HFFc6 (cell line): ENCODE results near the gene RGS14. TPM values are rescaled to one million over a fixed set of nuclear protein-coding genes. Genes with fewer than 3 reads are reported as not detected.

Experiments used
- DNase-seq: peaks from one replicate; pipeline ENCODE4 v3.0.0-alpha.2; 2018
- H3K27ac Mint-ChIP-seq: 2 replicates; pipeline ENCODE4 v1.8.0; 2020; ENCODE audit warnings: mild to moderate bottlenecking, mixed read lengths
- H3K27me3 Mint-ChIP-seq: 2 replicates; pipeline ENCODE4 v1.8.0; 2021; ENCODE audit warnings: mild to moderate bottlenecking, moderate library complexity, mixed read lengths; ENCODE audit not compliant: insufficient read depth
- H3K36me3 Mint-ChIP-seq: 2 replicates; pipeline ENCODE4 v1.8.0; 2021; ENCODE audit warnings: low read depth, mixed read lengths
- H3K4me1 Mint-ChIP-seq: 2 replicates; pipeline ENCODE4 v1.8.0; 2020; ENCODE audit warnings: low read depth, mixed read lengths
- H3K4me3 Mint-ChIP-seq: 2 replicates; pipeline ENCODE4 v1.8.0; 2020; ENCODE audit warnings: mild to moderate bottlenecking, moderate library complexity, mixed read lengths
- H3K9me3 Mint-ChIP-seq: 2 replicates; pipeline ENCODE4 v1.8.0; 2020; ENCODE audit warnings: mild to moderate bottlenecking, mixed read lengths
- long read RNA-seq: library from polyadenylated mRNA; unstranded; transcript quantifications from one replicate; pipeline ENCODE4 v2.0.0, GENCODE V29; 2019
- total RNA-seq, 6 experiments: library from RNA; stranded (reverse); fragmentation: NEBNext Ultra II Directional; extraction: Animal tissue kit (Norgen Biotek cat#: 25700); gene quantifications; 2 replicates in 1 of 6; 3 replicates in 5 of 6; pipeline ENCODE4 v1.2.3, GENCODE V29; 2021
- TF ChIP-seq, protein P1 (sequence below): fragments of 200-600 bp; sonication (generic); IDR thresholded peaks from 2 replicates; pipeline ENCODE4 v1.5.0; 2021; ENCODE audit warnings: antibody characterized with exemption, mild to moderate bottlenecking

Gene RGS14, protein sequence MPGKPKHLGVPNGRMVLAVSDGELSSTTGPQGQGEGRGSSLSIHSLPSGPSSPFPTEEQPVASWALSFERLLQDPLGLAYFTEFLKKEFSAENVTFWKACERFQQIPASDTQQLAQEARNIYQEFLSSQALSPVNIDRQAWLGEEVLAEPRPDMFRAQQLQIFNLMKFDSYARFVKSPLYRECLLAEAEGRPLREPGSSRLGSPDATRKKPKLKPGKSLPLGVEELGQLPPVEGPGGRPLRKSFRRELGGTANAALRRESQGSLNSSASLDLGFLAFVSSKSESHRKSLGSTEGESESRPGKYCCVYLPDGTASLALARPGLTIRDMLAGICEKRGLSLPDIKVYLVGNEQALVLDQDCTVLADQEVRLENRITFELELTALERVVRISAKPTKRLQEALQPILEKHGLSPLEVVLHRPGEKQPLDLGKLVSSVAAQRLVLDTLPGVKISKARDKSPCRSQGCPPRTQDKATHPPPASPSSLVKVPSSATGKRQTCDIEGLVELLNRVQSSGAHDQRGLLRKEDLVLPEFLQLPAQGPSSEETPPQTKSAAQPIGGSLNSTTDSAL
- 1 to 10 TPM; 1.0 to 2.2 (median 1.2) TPM for total RNA-seq
- long read RNA-seq, partial matches to known transcripts = 0 of 1 reads
- long read RNA-seq, other reads (novel, unspliced or antisense) = 1 of 1 reads

DNA sequence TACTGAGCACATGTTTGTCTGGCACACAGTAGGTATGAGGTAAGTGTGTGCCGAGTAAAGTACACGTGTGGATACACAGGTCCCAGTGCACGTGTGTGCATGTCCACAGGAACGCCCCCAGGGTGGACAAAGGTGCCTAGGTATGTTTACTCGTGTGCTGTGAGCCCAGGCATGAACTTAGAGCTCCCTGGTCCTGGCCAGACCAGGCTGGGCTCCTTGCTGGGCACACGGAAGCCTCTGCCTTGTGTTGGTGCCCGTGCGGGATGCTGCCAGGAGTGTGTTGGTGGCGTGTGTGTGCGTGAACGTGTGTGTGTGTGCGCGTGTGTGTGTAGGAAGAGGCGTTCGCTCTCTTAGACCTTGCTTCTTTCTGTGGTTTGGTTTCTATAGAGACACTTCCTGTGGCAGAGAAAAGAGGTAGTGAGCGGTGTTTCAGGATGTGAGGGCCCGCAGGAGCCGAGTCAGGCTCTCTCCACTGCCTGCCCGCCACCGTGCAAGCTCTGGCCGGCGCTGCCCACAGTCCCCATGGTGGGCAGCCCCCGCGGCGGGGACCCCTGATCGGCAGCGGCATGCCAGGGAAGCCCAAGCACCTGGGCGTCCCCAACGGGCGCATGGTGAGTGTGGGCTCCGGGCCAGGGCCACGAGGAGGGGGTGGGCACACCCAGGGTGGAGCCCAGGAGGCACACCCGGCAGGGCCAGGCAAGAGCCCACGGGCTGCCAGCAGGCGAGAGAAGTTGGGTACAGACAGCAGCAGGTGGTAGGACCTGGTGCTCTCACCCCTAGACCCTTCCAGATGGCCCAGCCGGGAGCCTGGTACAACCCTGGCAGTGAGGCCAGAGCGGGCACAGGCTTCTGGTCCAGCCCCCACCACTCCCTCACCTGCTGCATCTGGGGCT is at the start of gene RGS14:
TSS of gene RGS14 (plus strand) at position 466 of the 893 bp plus-strand sequence. CDS start at position 567, 101 bp downstream.
- TF ChIP-seq, protein P1, sequence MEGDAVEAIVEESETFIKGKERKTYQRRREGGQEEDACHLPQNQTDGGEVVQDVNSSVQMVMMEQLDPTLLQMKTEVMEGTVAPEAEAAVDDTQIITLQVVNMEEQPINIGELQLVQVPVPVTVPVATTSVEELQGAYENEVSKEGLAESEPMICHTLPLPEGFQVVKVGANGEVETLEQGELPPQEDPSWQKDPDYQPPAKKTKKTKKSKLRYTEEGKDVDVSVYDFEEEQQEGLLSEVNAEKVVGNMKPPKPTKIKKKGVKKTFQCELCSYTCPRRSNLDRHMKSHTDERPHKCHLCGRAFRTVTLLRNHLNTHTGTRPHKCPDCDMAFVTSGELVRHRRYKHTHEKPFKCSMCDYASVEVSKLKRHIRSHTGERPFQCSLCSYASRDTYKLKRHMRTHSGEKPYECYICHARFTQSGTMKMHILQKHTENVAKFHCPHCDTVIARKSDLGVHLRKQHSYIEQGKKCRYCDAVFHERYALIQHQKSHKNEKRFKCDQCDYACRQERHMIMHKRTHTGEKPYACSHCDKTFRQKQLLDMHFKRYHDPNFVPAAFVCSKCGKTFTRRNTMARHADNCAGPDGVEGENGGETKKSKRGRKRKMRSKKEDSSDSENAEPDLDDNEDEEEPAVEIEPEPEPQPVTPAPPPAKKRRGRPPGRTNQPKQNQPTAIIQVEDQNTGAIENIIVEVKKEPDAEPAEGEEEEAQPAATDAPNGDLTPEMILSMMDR = no peak
- Mint-ChIP-seq H3K36me3 (no peaks in the 10 kb centered on the region), H3K27me3 (peaks cover 26% of the 10 kb centered on the region), H3K9me3 (no peaks in the 10 kb centered on the region), H3K4me3 (no peak within 1 kb of the TSS), H3K4me1 (no peaks in the 10 kb centered on the region), H3K27ac (no peak within 1 kb of the TSS)
- DNase-seq = peak; percentile 46

DNA sequence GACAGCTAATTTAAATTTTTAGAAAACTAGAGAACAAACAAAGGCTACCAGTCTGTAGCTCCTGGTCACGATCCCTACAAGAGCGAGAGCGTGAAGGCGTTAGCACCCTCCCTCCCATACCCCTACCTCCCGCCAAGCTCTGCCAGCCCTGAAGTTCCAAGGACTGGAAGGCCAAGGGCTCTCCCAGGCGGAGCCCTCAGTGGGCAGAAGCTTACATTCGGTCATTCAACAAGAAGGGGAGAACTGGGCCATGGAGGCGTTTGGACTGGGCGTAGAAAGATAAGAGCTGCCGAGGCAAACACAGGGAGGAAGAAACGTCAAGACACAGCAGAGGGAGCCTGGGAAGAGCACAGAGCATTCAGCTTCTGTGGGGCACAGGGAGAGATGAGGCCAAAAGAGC is 49.0 kb upstream of the RGS14 start:
- Mint-ChIP-seq H3K4me1 (peaks cover 55% of the 10 kb centered on the region), H3K27ac (no peak overlapping the region; the same call in 1 of the 2 replicates), H3K9me3 (no peaks in the 10 kb centered on the region), H3K4me3 (no peak overlapping the region), H3K27me3 (peaks cover 20% of the 10 kb centered on the region), H3K36me3 (peaks cover 38% of the 10 kb centered on the region)
- TF ChIP-seq, protein P1 = no peak
- DNase-seq = no peak

DNA sequence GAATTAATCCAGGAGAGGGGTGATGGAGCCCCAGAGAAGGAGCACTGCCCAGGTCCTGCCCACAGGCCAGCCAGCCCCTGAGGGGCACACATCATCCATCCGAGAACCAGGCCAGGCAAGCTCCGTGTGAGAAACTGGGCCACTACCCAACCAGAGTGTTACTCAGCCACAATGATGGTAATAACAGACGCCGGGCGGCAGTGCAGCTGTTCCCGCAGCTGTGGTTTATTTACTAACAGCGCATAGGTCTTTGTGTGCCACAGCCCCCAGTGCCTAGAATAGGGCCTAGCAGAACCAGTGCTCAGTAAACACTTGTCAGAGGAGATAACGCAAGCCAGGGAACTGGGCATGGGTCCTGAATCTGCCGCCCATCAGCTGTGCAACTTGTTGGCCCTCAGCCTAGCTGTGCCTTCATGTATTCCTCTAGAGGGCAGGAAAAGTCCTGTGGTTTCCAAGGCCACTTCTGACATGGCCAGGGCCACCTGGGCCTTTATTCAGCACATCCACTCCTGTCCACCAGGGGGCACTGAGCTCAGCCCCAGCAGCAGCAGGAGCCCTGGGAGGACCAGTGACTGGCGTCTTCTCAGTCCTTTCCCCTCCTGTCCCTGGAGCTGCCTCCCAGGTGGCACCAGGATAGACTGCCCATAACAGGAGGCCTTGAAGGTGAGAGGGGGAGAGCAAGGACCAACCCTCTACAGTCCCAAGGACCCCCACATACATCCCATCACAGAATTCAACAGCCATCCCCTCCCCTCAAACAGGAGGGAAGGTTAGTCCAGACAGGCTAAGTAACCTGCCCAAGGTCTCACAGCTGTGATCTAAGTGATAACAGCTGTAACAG is 48.2 kb upstream of the RGS14 start:
- Mint-ChIP-seq H3K4me1 (peaks cover 48% of the 10 kb centered on the region), H3K9me3 (no peaks in the 10 kb centered on the region), H3K27ac (peak overlapping the region; percentile 62; the same call in 1 of the 2 replicates), H3K27me3 (peaks cover 16% of the 10 kb centered on the region), H3K36me3 (peaks cover 30% of the 10 kb centered on the region), H3K4me3 (peak overlapping the region; percentile 90)
- DNase-seq = peak; percentile 68
- TF ChIP-seq, protein P1 = peak; percentile 96

DNA sequence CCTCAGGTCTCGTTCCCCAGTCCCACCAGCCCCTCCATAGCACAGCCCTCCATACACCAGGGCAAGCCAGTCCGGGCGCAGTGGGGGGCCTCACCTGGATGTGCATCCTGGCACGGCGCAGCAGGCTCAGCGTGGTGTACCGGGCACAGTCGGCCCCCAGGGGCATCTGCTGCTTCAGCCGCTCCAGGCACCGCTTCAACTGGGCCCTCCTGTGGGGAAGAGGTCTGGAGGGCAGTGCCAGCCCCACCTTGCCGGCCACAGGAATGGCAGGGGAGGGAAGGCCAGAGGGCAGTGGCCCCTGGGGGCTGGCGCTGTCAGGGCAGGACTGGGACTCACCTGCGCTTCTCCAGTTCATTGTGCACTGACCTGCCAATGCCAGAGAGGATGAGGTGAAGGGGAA is 47.4 kb upstream of the RGS14 start:
- Mint-ChIP-seq H3K9me3 (no peaks in the 10 kb centered on the region), H3K36me3 (peaks cover 23% of the 10 kb centered on the region), H3K27me3 (peaks cover 12% of the 10 kb centered on the region), H3K4me1 (peaks cover 40% of the 10 kb centered on the region), H3K27ac (no peak overlapping the region; the same call in 1 of the 2 replicates), H3K4me3 (peak overlapping the region; percentile 90)
- DNase-seq = no peak
- TF ChIP-seq, protein P1 = no peak
